GM19025 (cell line): ENCODE results near the gene USP24.

Experiments used
- ATAC-seq: cut with Tn5 transposase; IDR thresholded peaks from one replicate; pipeline ENCODE4 v1.9.1; 2021; ENCODE audit warnings: mild to moderate bottlenecking, low read depth, moderate library complexity; ENCODE audit not compliant: unreplicated experiment

USP24 gene

GRCh38 chr1:55057270-55057955 is 157.8 kb downstream of the USP24 start:
- no peak for ATAC-seq

- ATAC-seq = no peak
These were observed 158.6 kb downstream of the USP24 start for GRCh38 chr1:55056632-55056992.

DNA sequence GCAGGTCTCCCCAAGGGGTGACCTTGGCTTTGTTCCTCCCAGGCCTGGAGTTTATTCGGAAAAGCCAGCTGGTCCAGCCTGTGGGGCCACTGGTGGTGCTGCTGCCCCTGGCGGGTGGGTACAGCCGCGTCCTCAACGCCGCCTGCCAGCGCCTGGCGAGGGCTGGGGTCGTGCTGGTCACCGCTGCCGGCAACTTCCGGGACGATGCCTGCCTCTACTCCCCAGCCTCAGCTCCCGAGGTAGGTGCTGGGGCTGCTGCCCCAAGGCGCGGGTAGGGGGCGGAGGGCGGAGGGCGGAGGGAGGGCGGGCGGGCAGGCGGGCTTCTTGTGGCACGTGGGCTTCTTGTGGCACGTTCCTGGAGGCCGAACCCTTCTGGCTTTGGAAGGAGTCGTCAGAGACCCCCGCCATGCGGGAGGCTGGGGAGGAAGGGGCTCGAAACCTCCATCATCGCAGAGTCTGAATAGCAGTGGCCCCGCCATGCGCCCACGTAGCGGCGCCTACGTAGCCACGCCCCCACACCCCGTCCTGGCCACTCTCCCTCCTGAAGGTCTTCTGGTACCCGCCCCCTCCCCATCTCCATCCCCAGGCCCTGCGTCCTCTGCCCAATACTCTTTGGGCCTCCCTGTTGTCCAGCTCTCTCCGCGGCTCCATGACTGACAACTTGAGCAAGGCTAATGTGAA is 159.1 kb downstream of the USP24 start:
- ATAC-seq = no peak

- ATAC-seq = no peak
These were observed 159.9 kb downstream of the USP24 start for GRCh38 chr1:55055084-55055882.

DNA sequence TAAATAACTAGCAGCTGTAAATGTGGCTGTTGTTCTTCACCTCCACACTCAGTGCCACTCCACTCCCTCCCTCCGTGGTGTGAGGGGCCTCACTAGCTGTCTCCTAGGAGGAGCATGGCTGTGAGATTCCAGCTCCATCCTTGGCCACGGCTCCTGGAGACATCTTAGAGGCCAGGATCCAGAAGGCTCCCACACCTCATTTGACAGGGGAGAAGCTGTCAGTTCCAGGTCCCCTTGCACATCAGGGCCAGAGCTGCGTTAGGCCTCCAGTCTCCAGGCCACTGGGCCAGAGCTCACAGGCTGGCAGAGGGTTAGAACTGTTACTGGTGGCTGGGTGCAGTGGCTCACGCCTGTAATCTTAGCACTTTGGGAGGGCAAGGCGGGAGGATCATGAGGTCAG is 160.8 kb downstream of the USP24 start:
- no peak for ATAC-seq

DNA sequence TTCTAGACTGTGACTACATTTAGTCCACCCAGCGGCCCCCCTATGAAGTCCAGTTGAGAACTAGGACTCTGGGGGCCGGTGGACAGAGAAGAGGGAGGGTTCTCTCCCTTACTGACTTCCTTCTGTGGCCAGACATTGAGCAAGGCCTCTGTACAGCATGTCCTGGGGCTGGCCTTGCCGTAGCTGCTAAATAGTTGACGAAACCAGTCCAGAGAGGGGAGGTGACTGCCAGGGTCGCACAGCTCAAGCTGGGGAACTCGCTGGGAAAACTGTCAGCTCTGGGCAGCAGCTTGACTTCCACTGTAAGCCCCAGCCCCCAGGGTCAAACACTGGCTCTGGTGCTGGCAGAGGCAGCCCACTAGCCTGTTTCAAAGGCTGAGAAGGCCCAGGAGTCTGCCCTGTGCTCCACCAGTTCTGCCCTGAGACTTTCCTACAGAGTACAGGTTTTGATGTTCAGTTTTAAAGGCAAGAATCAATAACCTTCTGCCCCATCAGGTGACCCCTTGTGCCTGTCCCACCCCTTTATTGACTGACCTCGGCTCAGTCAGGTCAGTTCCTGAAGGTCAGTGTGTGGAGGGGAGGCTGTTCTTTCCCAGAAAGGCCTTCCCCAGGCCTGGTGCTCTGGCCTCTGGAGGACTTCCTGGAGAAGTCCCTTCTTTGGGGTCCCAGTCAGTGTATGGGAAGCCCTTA is 161.8 kb downstream of the USP24 start:
- ATAC-seq = no peak

DNA sequence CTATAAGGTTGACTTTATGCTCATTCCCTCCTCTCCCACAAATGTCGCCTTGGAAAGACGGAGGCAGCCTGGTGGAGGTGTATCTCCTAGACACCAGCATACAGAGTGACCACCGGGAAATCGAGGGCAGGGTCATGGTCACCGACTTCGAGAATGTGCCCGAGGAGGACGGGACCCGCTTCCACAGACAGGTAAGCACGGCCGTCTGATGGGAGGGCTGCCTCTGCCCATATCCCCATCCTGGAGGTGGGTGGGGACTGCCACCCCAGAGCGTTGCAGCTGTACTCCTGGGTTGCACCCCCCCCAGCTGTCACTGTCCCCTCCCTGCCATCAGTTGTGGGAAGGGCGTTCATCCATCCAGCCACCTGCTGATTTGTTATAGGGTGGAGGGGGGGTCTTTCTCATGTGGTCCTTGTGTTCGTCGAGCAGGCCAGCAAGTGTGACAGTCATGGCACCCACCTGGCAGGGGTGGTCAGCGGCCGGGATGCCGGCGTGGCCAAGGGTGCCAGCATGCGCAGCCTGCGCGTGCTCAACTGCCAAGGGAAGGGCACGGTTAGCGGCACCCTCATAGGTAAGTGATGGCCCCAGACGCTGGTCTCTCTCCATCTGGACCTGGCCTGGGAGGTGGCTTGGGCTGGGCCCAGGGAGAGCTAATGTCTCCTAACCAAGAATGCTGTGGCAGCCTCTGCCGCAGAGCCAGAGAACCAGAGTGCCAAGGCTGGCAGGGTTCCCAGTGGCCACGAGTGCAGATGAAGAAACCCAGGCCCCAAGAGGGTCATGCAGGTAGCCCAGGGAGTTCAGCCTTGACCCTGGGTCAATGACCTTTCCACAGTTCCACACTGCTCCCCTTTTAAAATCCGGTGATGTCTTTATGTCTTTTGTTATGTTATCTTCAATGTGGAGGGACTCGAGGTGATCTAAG is 162.7 kb downstream of the USP24 start:
- ATAC-seq = no peak

- ATAC-seq = no peak
These were observed 163.5 kb downstream of the USP24 start for GRCh38 chr1:55051621-55052020.

DNA sequence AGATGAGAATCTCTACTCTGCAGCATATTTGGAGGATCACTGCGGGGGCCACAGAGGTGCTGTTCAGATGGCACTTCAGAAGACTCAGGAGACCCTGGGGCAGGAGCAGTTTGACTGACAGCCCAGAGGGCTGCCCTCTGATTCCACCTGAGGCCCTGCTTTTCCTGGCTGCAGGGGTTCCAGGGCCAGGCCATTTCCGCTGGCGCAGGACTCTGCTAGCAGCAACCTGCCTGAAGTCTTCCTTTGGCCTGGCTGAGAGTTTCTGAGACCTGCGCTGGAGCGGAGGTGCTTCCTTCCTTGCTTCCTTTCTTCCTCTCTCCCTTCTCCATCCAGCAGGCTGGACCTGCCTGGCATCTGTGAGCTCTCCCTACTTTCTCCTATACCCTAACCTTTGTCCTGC is 164.0 kb downstream of the USP24 start:
- ATAC-seq = no peak

DNA sequence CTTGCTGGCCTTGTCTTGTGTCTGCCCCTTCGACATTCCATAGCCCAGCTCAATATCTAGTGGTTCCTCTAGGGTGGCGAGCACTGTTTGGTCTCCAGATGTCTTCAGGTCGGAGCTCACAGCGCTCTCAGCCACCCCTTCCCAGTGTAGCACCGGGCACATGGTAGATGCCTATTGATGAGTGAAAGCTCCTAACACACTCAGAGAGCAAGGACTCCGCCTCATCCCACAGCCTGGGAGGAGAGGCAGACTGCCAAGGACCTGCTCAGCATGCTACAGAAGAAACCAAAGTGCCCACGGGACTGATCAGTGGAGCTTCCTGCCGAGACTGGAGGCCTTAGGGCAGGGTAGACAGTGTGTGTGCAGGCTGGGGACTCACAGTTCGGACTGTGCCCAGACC is 164.9 kb downstream of the USP24 start:
- ATAC-seq = no peak

DNA sequence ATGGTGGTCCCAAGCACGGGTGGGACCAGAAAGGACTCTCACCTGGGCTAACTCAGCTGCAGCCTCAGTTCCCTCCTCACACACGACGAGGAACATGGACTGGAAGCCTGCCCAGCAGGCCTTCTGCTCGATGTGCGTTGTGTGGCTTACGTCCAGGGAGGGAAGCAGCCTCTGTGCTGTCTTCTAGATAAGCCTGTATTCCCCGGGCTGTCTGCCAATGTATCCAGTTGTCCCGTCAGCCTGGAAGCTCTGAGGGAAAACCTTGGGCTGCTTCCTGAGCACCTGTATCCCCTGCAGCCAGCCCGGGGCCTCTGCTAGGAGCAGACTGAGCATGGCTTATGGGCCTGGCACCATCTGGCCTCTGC is 165.3 kb downstream of the USP24 start:
- ATAC-seq = no peak

DNA sequence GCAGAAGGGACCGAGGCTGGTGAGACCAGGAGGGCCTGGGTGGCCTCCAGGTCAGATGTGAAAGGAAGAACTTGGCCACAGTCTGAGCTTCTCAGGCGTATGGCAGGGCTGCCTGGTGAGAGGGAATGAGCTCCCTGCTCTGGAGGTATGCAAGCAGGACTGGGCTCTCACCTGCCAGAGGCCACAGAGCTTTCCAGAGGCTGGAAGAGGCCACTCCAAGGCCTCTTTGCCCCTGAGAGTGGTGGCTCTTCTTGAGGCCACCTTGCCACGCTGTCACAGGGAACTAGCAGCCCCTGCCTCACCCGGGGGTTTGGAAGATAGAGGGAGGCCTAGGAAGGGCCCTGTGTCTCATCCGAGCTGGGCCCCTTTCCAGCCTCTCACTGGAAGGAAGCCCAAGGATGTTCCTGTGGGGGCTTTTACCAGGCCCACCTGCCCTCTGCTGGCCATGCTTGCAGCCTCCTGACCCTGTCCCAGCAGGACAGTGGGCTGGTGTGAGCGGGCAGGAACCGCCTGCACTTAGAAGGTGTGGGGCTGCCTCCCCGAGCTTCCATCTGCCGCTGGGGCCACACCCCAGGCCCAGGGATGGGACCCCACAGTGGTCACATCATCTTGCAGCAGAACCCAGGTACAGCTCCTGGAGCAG is 165.8 kb downstream of the USP24 start:
- ATAC-seq = no peak

DNA sequence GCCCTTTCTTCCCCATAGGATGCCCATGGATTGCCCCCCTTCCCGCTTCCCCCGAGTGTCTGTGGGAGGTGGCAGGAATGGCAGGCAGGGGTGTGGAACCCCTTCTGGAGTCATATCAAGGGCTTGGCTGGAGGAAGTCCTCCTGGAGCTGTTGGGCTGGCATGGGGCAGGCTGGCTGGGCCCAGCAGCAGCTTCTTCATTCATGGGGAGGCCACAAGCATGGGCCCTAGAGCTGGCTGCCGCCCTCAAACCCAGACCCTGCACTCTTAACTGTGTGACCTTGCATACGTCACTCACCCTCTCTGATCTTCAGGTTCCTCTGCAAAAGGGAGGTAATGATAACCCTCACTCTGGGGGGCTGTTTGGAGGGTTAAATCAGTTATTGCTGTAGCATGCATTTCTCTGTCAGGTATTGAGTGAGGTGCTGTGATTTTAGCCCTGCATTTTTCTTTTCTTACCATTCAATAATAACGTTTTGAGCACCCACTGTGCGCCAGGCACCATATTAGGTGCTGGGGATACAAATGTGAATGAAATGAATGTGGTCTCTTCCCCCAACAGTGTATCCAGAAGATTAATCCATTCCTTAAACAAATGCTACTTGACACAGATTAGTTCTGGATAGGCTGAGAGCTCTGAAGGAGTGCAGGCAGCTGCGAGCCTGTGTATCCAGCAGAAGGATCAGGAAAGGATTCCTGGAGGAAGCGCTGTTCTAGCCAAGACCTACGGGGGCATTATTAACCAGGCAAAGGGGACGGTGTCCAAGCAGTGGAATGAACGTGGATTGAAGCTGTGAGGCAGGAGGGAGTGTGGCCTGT is 166.5 kb downstream of the USP24 start:
- ATAC-seq = no peak

DNA sequence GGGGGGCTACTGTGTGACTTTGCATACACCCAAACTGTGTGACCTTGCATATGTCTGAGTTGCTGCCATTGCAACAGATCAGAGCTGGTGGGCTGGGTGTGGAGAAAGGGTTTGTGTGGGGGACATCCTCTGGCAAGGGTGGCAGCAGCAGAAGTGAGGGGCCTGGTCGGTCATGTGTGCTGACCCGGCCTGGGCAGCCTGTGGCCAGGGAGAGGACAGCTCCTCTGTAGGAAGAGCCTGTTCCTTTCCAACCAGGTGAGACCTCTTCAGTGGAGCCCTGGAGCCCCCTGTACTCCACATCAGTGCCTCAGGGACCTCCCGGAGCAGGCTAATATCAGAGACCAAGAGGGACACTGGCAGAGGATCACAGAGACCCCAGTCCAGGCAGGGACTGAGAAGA is 167.6 kb downstream of the USP24 start:
- no peak for ATAC-seq

DNA sequence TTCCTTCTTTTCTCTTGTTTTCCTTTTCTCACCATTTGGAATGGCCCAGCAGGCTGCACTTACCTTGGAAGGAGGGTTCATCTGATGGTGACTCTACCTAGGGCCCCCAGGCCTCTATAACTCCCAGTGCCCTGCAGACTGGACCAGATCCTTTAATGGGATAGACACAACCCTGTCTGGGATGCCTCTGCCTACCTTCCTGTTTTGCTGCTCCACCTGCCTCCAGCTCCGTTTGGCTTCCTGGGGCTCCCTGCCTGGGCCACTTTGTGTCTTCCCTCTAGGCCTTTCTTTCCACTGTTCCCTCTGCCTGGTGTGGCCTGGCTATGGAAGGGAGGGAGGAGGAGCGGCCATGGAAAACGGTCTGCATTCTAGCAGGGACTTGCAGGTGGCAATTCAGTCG is 168.3 kb downstream of the USP24 start:
- no peak for ATAC-seq

DNA sequence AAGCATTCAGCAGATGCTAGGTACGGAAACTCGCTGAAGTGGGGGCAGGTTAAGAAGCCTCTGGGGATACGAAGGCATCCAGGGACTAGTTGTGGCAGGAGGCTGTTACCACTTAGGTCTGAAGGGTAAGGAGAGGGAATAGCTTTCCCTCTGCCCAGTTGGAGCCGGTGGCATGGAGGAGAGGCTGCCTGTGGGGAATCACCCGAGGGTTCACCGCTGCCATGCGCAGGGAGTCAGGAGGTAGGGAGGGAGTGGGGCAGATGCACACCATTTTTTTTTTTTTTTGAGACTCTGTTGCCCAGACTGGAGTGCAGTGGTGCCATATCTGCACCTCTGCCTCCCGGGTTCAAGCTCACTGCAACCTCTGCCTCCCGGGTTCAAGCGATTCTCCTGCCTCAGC is 169.7 kb downstream of the USP24 start:
- no peak for ATAC-seq

GRCh38 chr1:55044617-55045397 is 170.4 kb downstream of the USP24 start:
- ATAC-seq = no peak

DNA sequence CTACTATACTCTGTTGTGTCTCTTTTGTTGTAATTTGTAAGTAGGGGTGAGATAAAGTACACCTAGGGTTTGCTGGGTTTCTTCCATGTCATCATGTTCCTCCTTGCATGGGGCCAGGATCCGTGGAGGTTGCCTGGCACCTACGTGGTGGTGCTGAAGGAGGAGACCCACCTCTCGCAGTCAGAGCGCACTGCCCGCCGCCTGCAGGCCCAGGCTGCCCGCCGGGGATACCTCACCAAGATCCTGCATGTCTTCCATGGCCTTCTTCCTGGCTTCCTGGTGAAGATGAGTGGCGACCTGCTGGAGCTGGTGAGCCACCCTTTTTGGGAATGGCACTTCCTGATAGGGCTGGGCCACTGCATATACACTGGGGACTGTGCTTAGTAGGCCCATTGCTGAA is 171.4 kb downstream of the USP24 start:
- no peak for ATAC-seq
